Measurements from ENCODE around the gene CYP8B1.
"Not testable (repeated sequence)": the region's sequence is repeated elsewhere in the genome, so short reads cannot be mapped to it uniquely, and the experiment has no call there.

Gene CYP8B1

GRCh38 chr3:42886294-42886822 is 10.7 kb upstream of the CYP8B1 start:
- DNase-seq (ENCODE audit: low spot score), result no peak

GRCh38 chr3:42884324-42884723 is 8.6 kb upstream of the CYP8B1 start:
- DNase-seq (ENCODE audit: low spot score), result no peak

- not testable (repeated sequence) for DNase-seq (ENCODE audit: low spot score)
Observed at GRCh38 chr3:42883251-42883930, 7.7 kb upstream of the CYP8B1 start.

GRCh38 chr3:42880601-42881451 is 5.1 kb upstream of the CYP8B1 start:
- peak; percentile 96 for DNase-seq (ENCODE audit: low spot score)

- no peak for DNase-seq (ENCODE audit: low spot score)
Observed at GRCh38 chr3:42880183-42880582, 4.5 kb upstream of the CYP8B1 start.

- DNase-seq (ENCODE audit: low spot score), result no peak
Observed at GRCh38 chr3:42877881-42878280, 2.2 kb upstream of the CYP8B1 start.

GRCh38 chr3:42876940-42877720 is 1.5 kb upstream of the CYP8B1 start:
- no peak for DNase-seq (ENCODE audit: low spot score)

- no peak for DNase-seq (ENCODE audit: low spot score)
Observed at GRCh38 chr3:42876401-42876800, 722 bp upstream of the CYP8B1 start.

- DNase-seq (ENCODE audit: low spot score), result no peak
Observed at GRCh38 chr3:42874749-42875148, 930 bp downstream of the CYP8B1 start.

GRCh38 chr3:42873221-42873982 is 2.3 kb downstream of the CYP8B1 start:
- no peak for DNase-seq (ENCODE audit: low spot score)

GRCh38 chr3:42872718-42873117 is 3.0 kb downstream of the CYP8B1 start:
- DNase-seq (ENCODE audit: low spot score), result no peak

GRCh38 chr3:42871592-42872196 is 4.0 kb downstream of the CYP8B1 start:
- no peak for DNase-seq (ENCODE audit: low spot score)

- no peak for DNase-seq (ENCODE audit: low spot score)
Observed at GRCh38 chr3:42868841-42869240, 6.8 kb downstream of the CYP8B1 start.

- no peak for DNase-seq (ENCODE audit: low spot score)
Observed at GRCh38 chr3:42867138-42867537, 8.5 kb downstream of the CYP8B1 start.

GRCh38 chr3:42865256-42865655 is 10.4 kb downstream of the CYP8B1 start:
- DNase-seq (ENCODE audit: low spot score), result no peak

- DNase-seq (ENCODE audit: low spot score), result no peak
Observed at GRCh38 chr3:42864321-42864950, 11.2 kb downstream of the CYP8B1 start.

GRCh38 chr3:42856544-42856943 is 19.1 kb downstream of the CYP8B1 start:
- no peak for DNase-seq (ENCODE audit: low spot score)

- no peak for DNase-seq (ENCODE audit: low spot score)
Observed at GRCh38 chr3:42855547-42856380, 19.9 kb downstream of the CYP8B1 start.

- DNase-seq (ENCODE audit: low spot score), result no peak
Observed at GRCh38 chr3:42855219-42855546, 20.5 kb downstream of the CYP8B1 start.

- DNase-seq (ENCODE audit: low spot score), result no peak
Observed at GRCh38 chr3:42853739-42854302, 21.9 kb downstream of the CYP8B1 start.
